Fibroblast of lung (primary cell): ENCODE results near the gene CACNA2D3. TPM values are rescaled to one million over a fixed set of nuclear protein-coding genes. Genes with fewer than 3 reads are reported as not detected.

Experiments used
- DNase-seq, 2 donors: peaks; one replicate each; pipeline versions ENCODE4 v3.0.0 to v3.0.0-alpha.2; 2010; ENCODE audit warnings: low read depth in 2 of 2
- H2AFZ ChIP-seq: 2 replicates; pipeline ENCODE4 v1.5.1; 2012; ENCODE audit warnings: low read length, control low read depth, inconsistent platforms
- H3K27ac ChIP-seq: 2 replicates; pipeline ENCODE4 v1.5.1; 2011; ENCODE audit warnings: low read length, control low read depth; ENCODE audit not compliant: insufficient read depth
- H3K27me3 ChIP-seq: 2 replicates; pipeline ENCODE4 v1.5.1; 2011; ENCODE audit warnings: mild to moderate bottlenecking, low read length; ENCODE audit not compliant: control insufficient read depth, insufficient read depth
- H3K36me3 ChIP-seq: 2 replicates; pipeline ENCODE4 v1.5.1; 2011; ENCODE audit warnings: low read length; ENCODE audit not compliant: control insufficient read depth, insufficient read depth
- H3K4me1 ChIP-seq: 2 replicates; pipeline ENCODE4 v1.5.1; 2011; ENCODE audit warnings: low read length; ENCODE audit not compliant: control insufficient read depth, insufficient read depth; ENCODE audit errors: extremely low read depth
- H3K4me2 ChIP-seq: 2 replicates; pipeline ENCODE4 v1.5.1; 2011; ENCODE audit warnings: low read length, control low read depth; ENCODE audit not compliant: insufficient read depth; ENCODE audit errors: extremely low read depth
- H3K4me3 ChIP-seq, 4 experiments: fragments of 200-600 bp in 1 of 4; sonication (generic) in 1 of 4; replicated peaks in 1 of 4; 2 replicates each; pipeline ENCODE4 v1.5.1; 2011 to 2016; ENCODE audit warnings: low read length in 4 of 4, low read depth in 3 of 4, mild to moderate bottlenecking in 3 of 4, control low read depth in 2 of 4, inconsistent platforms in 1 of 4, mixed read lengths in 1 of 4; ENCODE audit not compliant: insufficient read depth in 1 of 4; ENCODE audit errors: control extremely low read depth in 1 of 4
- H3K79me2 ChIP-seq: 2 replicates; pipeline ENCODE4 v1.5.1; 2012; ENCODE audit warnings: mild to moderate bottlenecking, low read length, inconsistent platforms; ENCODE audit not compliant: control insufficient read depth, insufficient read depth
- H3K9ac ChIP-seq: 2 replicates; pipeline ENCODE4 v1.5.1; 2011; ENCODE audit warnings: mild to moderate bottlenecking, low read length, control low read depth; ENCODE audit not compliant: insufficient read depth
- H3K9me3 ChIP-seq: 2 replicates; pipeline ENCODE4 v1.5.1; 2012; ENCODE audit warnings: low read depth, low read length; ENCODE audit not compliant: control insufficient read depth, insufficient read depth
- H4K20me1 ChIP-seq: 2 replicates; pipeline ENCODE4 v1.5.1; 2011; ENCODE audit warnings: low read length; ENCODE audit not compliant: control insufficient read depth, insufficient read depth; ENCODE audit errors: extremely low read depth
- EZH2 ChIP-seq: IDR thresholded peaks from 2 replicates; pipeline ENCODE4 v1.5.1; 2012; ENCODE audit warnings: low read length, control low read depth, mild to moderate bottlenecking; ENCODE audit errors: missing control alignments
- polyA plus RNA-seq, 2 donors: library from polyadenylated mRNA; depleted of rRNA in 1 of 2; stranded (reverse) in 1 of 2; unstranded in 1 of 2; fragments of >200 nt; gene quantifications; 2 replicates each; pipeline ENCODE4 v1.2.1, GENCODE V29; 2011 to 2012; ENCODE audit warnings: missing spikeins in 1 of 2
- total RNA-seq: library from RNA; depleted of rRNA; stranded (reverse); fragments of >200 nt; gene quantifications from 2 replicates; pipeline ENCODE4 v1.2.1, GENCODE V29; 2014
- TF ChIP-seq, protein P1 (sequence below), 2 donors: IDR thresholded peaks in 1 of 2; conservative IDR thresholded peaks in 1 of 2; 1 replicate in 1 of 2; 2 replicates in 1 of 2; pipeline ENCODE4 v1.5.1; 2011 to 2012; ENCODE audit warnings: low read length in 2 of 2, control low read depth in 1 of 2, inconsistent platforms in 1 of 2, low read depth in 1 of 2, mild to moderate bottlenecking in 1 of 2

The CACNA2D3 gene
- total and polyA plus RNA-seq, 2 donors (not counting 1 experiment from before 2014, with no cell fraction given), result 1.8 to 11.5 TPM

DNA sequence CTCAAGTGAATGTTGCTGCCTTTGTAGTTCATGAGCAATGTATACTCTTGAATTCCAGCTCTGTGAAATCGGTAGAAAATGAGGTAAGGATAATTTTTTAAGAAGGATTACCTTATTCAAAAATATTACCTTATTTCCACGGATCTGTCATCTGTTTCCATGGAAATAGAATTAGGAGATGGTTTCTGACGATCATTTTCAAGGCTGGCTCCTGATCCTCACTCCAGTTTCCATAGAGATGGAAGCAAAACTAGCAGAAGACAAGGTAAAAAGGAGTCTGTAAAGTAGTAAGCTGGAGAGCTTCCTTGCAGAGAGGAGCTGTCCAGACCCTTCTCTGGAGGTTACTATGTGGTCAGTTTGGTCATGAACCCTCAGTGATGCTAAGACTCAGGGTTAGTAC lies 55.5 kb downstream of the CACNA2D3 start:
- H4K20me1 ChIP-seq, result no peaks in the 10 kb centered on the region
- no peak overlapping the region for H3K4me2 ChIP-seq
- H2AFZ ChIP-seq, result no peak overlapping the region
- no peaks in the 10 kb centered on the region for H3K27me3 ChIP-seq
- H3K9me3 ChIP-seq, result no peaks in the 10 kb centered on the region
- no peak for DNase-seq
- H3K9ac ChIP-seq, result no peak overlapping the region
- no peak overlapping the region for H3K27ac ChIP-seq
- no peaks in the 10 kb centered on the region for H3K36me3 ChIP-seq
- no peaks in the 10 kb centered on the region for H3K79me2 ChIP-seq
- H3K4me1 ChIP-seq, result no peaks in the 10 kb centered on the region
- TF ChIP-seq, protein P1, sequence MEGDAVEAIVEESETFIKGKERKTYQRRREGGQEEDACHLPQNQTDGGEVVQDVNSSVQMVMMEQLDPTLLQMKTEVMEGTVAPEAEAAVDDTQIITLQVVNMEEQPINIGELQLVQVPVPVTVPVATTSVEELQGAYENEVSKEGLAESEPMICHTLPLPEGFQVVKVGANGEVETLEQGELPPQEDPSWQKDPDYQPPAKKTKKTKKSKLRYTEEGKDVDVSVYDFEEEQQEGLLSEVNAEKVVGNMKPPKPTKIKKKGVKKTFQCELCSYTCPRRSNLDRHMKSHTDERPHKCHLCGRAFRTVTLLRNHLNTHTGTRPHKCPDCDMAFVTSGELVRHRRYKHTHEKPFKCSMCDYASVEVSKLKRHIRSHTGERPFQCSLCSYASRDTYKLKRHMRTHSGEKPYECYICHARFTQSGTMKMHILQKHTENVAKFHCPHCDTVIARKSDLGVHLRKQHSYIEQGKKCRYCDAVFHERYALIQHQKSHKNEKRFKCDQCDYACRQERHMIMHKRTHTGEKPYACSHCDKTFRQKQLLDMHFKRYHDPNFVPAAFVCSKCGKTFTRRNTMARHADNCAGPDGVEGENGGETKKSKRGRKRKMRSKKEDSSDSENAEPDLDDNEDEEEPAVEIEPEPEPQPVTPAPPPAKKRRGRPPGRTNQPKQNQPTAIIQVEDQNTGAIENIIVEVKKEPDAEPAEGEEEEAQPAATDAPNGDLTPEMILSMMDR (conservative IDR thresholded peaks at IDR 0.05 in 1 of 2, IDR thresholded peaks at IDR 0.05 in 1 of 2; ENCODE audit: low read depth in 1 of 2, low read length in 2 of 2), result no peak
- no peak for TF ChIP-seq EZH2
- no peak overlapping the region for H3K4me3 ChIP-seq

DNA sequence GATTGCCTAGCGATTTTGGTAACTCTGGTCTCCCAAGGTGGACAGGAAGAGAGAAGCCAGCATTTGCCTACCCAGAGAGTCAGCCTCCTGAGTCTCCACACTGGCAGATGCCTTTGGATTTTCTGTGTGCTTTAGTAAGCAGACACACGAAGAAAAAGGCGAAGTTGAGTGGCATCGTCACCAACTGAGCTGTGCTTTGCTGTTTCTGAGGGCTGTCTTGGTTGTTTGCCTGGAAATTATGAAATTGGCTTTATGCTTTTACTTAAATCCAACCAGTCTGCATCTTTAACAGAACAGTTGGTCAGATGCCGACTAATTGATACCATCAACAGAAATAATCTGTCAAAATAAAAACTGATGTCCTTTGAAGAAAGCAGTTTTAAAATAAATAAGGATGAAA lies 56.0 kb downstream of the CACNA2D3 start:
- Histone ChIP-seq H4K20me1 (no peaks in the 10 kb centered on the region), H3K4me1 (no peaks in the 10 kb centered on the region), H3K9ac (no peak overlapping the region), H2AFZ (no peak overlapping the region), H3K4me2 (no peak overlapping the region), H3K27me3 (no peaks in the 10 kb centered on the region), H3K27ac (no peak overlapping the region), H3K79me2 (no peaks in the 10 kb centered on the region), H3K4me3 (no peak overlapping the region), H3K9me3 (no peaks in the 10 kb centered on the region), H3K36me3 (no peaks in the 10 kb centered on the region)
- no peak for DNase-seq
- no peak for TF ChIP-seq EZH2
- TF ChIP-seq, protein P1 (conservative IDR thresholded peaks at IDR 0.05 in 1 of 2, IDR thresholded peaks at IDR 0.05 in 1 of 2; ENCODE audit: low read depth in 1 of 2, low read length in 2 of 2), result no peak

DNA sequence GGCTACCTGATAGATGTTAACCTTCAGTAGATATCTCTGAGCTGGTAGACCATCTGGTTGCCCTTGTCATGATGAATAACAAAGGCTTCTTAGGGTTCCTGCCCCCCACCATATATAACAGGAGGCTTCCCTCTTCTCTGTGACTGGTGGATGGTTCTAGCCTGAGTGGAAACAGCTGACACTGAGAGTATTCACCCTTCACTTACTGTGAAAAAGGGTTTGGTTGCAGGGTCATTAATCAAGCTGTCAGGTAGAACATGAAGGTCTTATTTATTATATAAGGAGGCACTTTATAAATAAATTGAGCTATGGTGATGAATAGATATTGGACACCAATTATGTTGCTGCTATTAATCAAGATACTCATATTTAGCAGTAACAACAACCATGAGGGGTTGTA lies 58.6 kb downstream of the CACNA2D3 start:
- no peaks in the 10 kb centered on the region for H3K9me3 ChIP-seq
- H3K4me2 ChIP-seq, result no peak overlapping the region
- no peaks in the 10 kb centered on the region for H3K36me3 ChIP-seq
- no peak overlapping the region for H3K4me3 ChIP-seq
- no peaks in the 10 kb centered on the region for H3K27me3 ChIP-seq
- H4K20me1 ChIP-seq, result no peaks in the 10 kb centered on the region
- no peak overlapping the region for H2AFZ ChIP-seq
- DNase-seq, result no peak
- H3K9ac ChIP-seq, result no peak overlapping the region
- H3K79me2 ChIP-seq, result no peaks in the 10 kb centered on the region
- TF ChIP-seq, protein P1 (conservative IDR thresholded peaks at IDR 0.05 in 1 of 2, IDR thresholded peaks at IDR 0.05 in 1 of 2; ENCODE audit: low read depth in 1 of 2, low read length in 2 of 2), result no peak
- H3K27ac ChIP-seq, result no peak overlapping the region
- H3K4me1 ChIP-seq, result no peaks in the 10 kb centered on the region
